IMR-90 (cell line): ENCODE data around the gene MICU1. TPM values are rescaled to one million over a fixed set of nuclear protein-coding genes. Genes with fewer than 3 reads are reported as not detected.

ENCODE experiments used
- ATAC-seq: fragments of 200-7000 bp; cut with Tn5 transposase; 2 replicates; pipeline ENCODE4 v1.9.1; 2020; ENCODE audit warnings: low read depth, mild to moderate bottlenecking, moderate library complexity
- BruUV-seq: library from RNA; stranded (reverse); fragments of 400-500 nt; replicated peaks from 2 replicates; lab custom pipeline; 2021; lab: Mats Ljungman, UMichigan
- CTCF ChIA-PET: fragments of 300-600 bp; formaldehyde crosslinking; extraction: SDS; loops from one replicate; lab custom pipeline; 2021; ENCODE audit warnings: antibody characterized with exemption; lab: Yijun Ruan, JAX
- POLR2A ChIA-PET: fragments of 300-600 bp; sonication (Branson Sonifier 250); formaldehyde crosslinking; loops from one replicate; lab custom pipeline; 2022; ENCODE audit warnings: antibody characterized with exemption; ENCODE audit not compliant: unreplicated experiment; lab: Charles Lee
- DNase-seq: peaks from one replicate; pipeline ENCODE4 v3.0.0; 2013
- H2AFZ ChIP-seq: replicated peaks from 2 replicates; pipeline ENCODE3; 2013; ENCODE audit warnings: low read length, mild to moderate bottlenecking; ENCODE audit not compliant: poor library complexity
- H2AK5ac ChIP-seq: 2 replicates; pipeline ENCODE4 v1.6.1; 2013; ENCODE audit warnings: low read depth, low read length, inconsistent platforms
- H2AK9ac ChIP-seq: replicated peaks from 2 replicates; pipeline ENCODE3; 2013; ENCODE audit warnings: mild to moderate bottlenecking, low read depth, low read length, moderate library complexity; ENCODE audit not compliant: poor library complexity
- H2BK120ac ChIP-seq: 2 replicates; pipeline ENCODE4 v1.6.1; 2013; ENCODE audit warnings: low read depth, low read length, inconsistent platforms
- H2BK15ac ChIP-seq: 3 replicates; pipeline ENCODE4 v1.6.1; 2013; ENCODE audit warnings: low read depth, low read length, inconsistent platforms
- H2BK20ac ChIP-seq: 2 replicates; pipeline ENCODE4 v1.6.1; 2013; ENCODE audit warnings: low read depth, mild to moderate bottlenecking, inconsistent platforms, low read length, moderate library complexity
- H2BK5ac ChIP-seq: 2 replicates; pipeline ENCODE4 v1.6.1; 2013; ENCODE audit warnings: mild to moderate bottlenecking, low read depth, low read length, inconsistent platforms; ENCODE audit not compliant: poor library complexity, severe bottlenecking
- H3K14ac ChIP-seq: replicated peaks from 2 replicates; pipeline ENCODE4 v1.6.1; 2013; ENCODE audit warnings: low read depth, low read length, inconsistent platforms
- H3K18ac ChIP-seq: 2 replicates; pipeline ENCODE4 v1.6.1; 2013; ENCODE audit warnings: low read depth, low read length, control low read depth
- H3K23ac ChIP-seq: 2 replicates; pipeline ENCODE4 v1.6.1; 2013; ENCODE audit warnings: low read depth, low read length, inconsistent platforms
- H3K27ac ChIP-seq: 2 replicates; pipeline ENCODE4 v1.5.1; 2013; ENCODE audit warnings: mild to moderate bottlenecking, control low read depth, low read length; ENCODE audit not compliant: insufficient read depth
- H3K27me3 ChIP-seq: 2 replicates; pipeline ENCODE4 v1.6.1; 2013; ENCODE audit warnings: low read length; ENCODE audit not compliant: control insufficient read depth, insufficient read depth
- H3K36me3 ChIP-seq: 2 replicates; pipeline ENCODE4 v1.6.1; 2013; ENCODE audit warnings: low read length, mixed read lengths; ENCODE audit not compliant: control insufficient read depth, insufficient read depth
- H3K4ac ChIP-seq: 2 replicates; pipeline ENCODE4 v1.6.1; 2013; ENCODE audit warnings: low read depth, low read length, inconsistent platforms
- H3K4me1 ChIP-seq: 2 replicates; pipeline ENCODE4 v1.6.1; 2013; ENCODE audit warnings: low read length, mixed read lengths; ENCODE audit not compliant: control insufficient read depth, insufficient read depth
- H3K4me2 ChIP-seq: 2 replicates; pipeline ENCODE4 v1.6.1; 2013; ENCODE audit warnings: low read depth, mild to moderate bottlenecking, control low read depth, low read length, moderate library complexity
- H3K4me3 ChIP-seq: 2 replicates; pipeline ENCODE4 v1.5.1; 2013; ENCODE audit warnings: low read depth, mild to moderate bottlenecking, control low read depth, low read length, moderate library complexity; ENCODE audit not compliant: insufficient read depth
- H3K56ac ChIP-seq: 2 replicates; pipeline ENCODE4 v1.6.1; 2013; ENCODE audit warnings: low read length, inconsistent platforms; ENCODE audit not compliant: insufficient read depth; ENCODE audit errors: extremely low read depth
- H3K79me1 ChIP-seq, 2 experiments: 2 replicates each; pipeline ENCODE4 v1.6.1; 2013; ENCODE audit warnings: low read length in 2 of 2, inconsistent platforms in 1 of 2, low read depth in 1 of 2
- H3K9ac ChIP-seq: 2 replicates; pipeline ENCODE4 v1.6.1; 2013; ENCODE audit warnings: low read depth, low read length, control low read depth
- H3K9me1 ChIP-seq: 2 replicates; pipeline ENCODE4 v1.6.1; 2013; ENCODE audit warnings: low read length, inconsistent platforms; ENCODE audit not compliant: insufficient read depth
- H3K9me3 ChIP-seq: 2 replicates; pipeline ENCODE4 v1.6.1; 2013; ENCODE audit warnings: low read length; ENCODE audit not compliant: control insufficient read depth, insufficient read depth
- H4K20me1 ChIP-seq: 2 replicates; pipeline ENCODE4 v1.6.1; 2013; ENCODE audit warnings: low read length, inconsistent platforms; ENCODE audit not compliant: insufficient read depth
- H4K5ac ChIP-seq: 2 replicates; pipeline ENCODE4 v1.6.1; 2013; ENCODE audit warnings: mild to moderate bottlenecking, low read depth, low read length, control low read depth
- H4K8ac ChIP-seq, 2 experiments: 2 replicates each; pipeline ENCODE4 v1.6.1; 2013; ENCODE audit warnings: low read depth in 2 of 2, low read length in 2 of 2, control low read depth in 1 of 2, inconsistent platforms in 1 of 2
- H4K91ac ChIP-seq: 2 replicates; pipeline ENCODE4 v1.6.1; 2013; ENCODE audit warnings: low read depth, low read length, inconsistent platforms; ENCODE audit not compliant: insufficient read depth
- BHLHE40 ChIP-seq: fragments of 150-350 bp; IDR thresholded peaks from 2 replicates; pipeline ENCODE4 v1.6.1; 2016; ENCODE audit warnings: mild to moderate bottlenecking, low read depth, low read length
- CEBPB ChIP-seq: IDR thresholded peaks from 2 replicates; pipeline ENCODE4 v1.6.1; 2012; ENCODE audit warnings: low read depth, low read length, improper control_type of control experiment
- FOS ChIP-seq: fragments of 150-350 bp; IDR thresholded peaks from 2 replicates; pipeline ENCODE4 v1.6.1; 2016; ENCODE audit warnings: low read depth, low read length
- MAFK ChIP-seq: IDR thresholded peaks from 2 replicates; pipeline ENCODE4 v1.6.1; 2012; ENCODE audit warnings: low read depth, low read length, improper control_type of control experiment
- MAZ ChIP-seq: IDR thresholded peaks from 2 replicates; pipeline ENCODE4 v1.6.1; 2012; ENCODE audit warnings: low read depth, mild to moderate bottlenecking, low read length, improper control_type of control experiment, moderate library complexity, borderline replicate concordance
- MXI1 ChIP-seq: IDR thresholded peaks from 2 replicates; pipeline ENCODE4 v1.6.1; 2012; ENCODE audit warnings: low read depth, mild to moderate bottlenecking, low read length, moderate library complexity, borderline replicate concordance
- NFE2L2 ChIP-seq: fragments of 150-350 bp; IDR thresholded peaks from 2 replicates; pipeline ENCODE4 v1.6.1; 2016; ENCODE audit warnings: low read depth, mild to moderate bottlenecking, low read length
- POLR2A ChIP-seq: IDR thresholded peaks from 2 replicates; pipeline ENCODE4 v1.6.1; 2012; ENCODE audit warnings: mild to moderate bottlenecking, low read depth, low read length
- RAD21 ChIP-seq: IDR thresholded peaks from 2 replicates; pipeline ENCODE4 v1.6.1; 2012; ENCODE audit warnings: low read length, improper control_type of control experiment
- RCOR1 ChIP-seq: IDR thresholded peaks from 2 replicates; pipeline ENCODE4 v1.6.1; 2012; ENCODE audit warnings: mild to moderate bottlenecking, low read length, improper control_type of control experiment; ENCODE audit not compliant: insufficient replicate concordance
- RFX5 ChIP-seq: IDR thresholded peaks from 2 replicates; pipeline ENCODE4 v1.8.0; 2012; ENCODE audit warnings: low read depth, mild to moderate bottlenecking, low read length, moderate library complexity
- SMC3 ChIP-seq: fragments of 150-350 bp; IDR thresholded peaks from 2 replicates; pipeline ENCODE4 v1.6.1; 2016; ENCODE audit warnings: low read depth, mild to moderate bottlenecking, antibody characterized with exemption, low read length, moderate library complexity
- WGBS, 2 experiments: methylation state at CpG; one replicate each; pipeline versions ENCODE4 v1.1.5 to v1.1.7; 2013; ENCODE audit warnings: missing lambda C conversion rate in 2 of 2; ENCODE audit not compliant: insufficient read length in 1 of 2; ENCODE audit errors: extremely low coverage in 2 of 2; 5-methylcytosine and 5-hydroxymethylcytosine counted together
- dilution Hi-C: fragments of 300-500 bp; cut with HindIII; formaldehyde crosslinking; loops from one replicate; pipeline ENCODE4 v1.14.3; 2018; ENCODE audit warnings: low sequenced_read_pairs; ENCODE audit not compliant: unreplicated experiment
- in situ Hi-C: fragments of 300-500 bp; cut with MboI; formaldehyde crosslinking; loops from 3 replicates; pipeline ENCODE4 v1.14.3; 2019; ENCODE audit warnings: low sequenced_read_pairs, inconsistent platforms, mixed read lengths
- intact Hi-C: fragments of 100-400 bp; cut with micrococcal nuclease; formaldehyde crosslinking; loops from 2 replicates; pipeline ENCODE4 v1.10.0; 2022
- polyA plus RNA-seq, 3 experiments: library from polyadenylated mRNA; depleted of rRNA; stranded (reverse); fragments of >200 nt; gene quantifications; 2 replicates each; pipeline ENCODE4 v1.2.3, GENCODE V29; 2012; ENCODE audit warnings: low replicate concordance in 1 of 3
- total RNA-seq: library from RNA; depleted of rRNA; stranded (reverse); fragments of >200 nt; gene quantifications from 2 replicates; pipeline ENCODE4 v1.2.3, GENCODE V29; 2012
- TF ChIP-seq, protein P1 (sequence below): fragments of 150-350 bp; IDR thresholded peaks from 2 replicates; pipeline ENCODE4 v1.6.1; 2016; ENCODE audit warnings: low read depth, mild to moderate bottlenecking, low read length, moderate library complexity, borderline replicate concordance
- TF ChIP-seq, protein P2 (sequence below): fragments of 150-350 bp; IDR thresholded peaks from 2 replicates; pipeline ENCODE4 v1.6.1; 2017; ENCODE audit warnings: mild to moderate bottlenecking, antibody characterized with exemption, low read length, low read depth

MICU1 gene
- total and polyA plus RNA-seq, 2 of the 4 experiments (the other 2 are of a cell fraction), result 43.6 to 44.7 TPM

DNA sequence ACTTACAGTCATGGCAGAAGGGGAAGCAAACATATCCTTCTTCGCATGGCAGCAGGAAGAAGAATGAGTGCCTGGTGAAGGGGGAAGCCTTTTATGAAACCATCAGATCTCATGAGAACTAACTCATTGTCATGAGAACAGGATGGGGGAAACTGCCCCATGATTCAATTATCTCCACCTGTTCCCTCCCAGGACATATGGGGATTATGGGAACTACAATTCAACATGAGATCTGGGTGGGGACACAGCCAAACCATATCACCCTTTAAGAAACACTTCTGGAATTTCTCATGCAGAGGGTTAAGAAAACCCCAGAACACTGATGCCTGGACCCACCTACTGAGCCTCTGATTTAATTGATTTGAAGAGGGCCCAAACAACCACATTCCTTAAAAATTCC lies 207.9 kb downstream of the MICU1 start:
- H2BK20ac ChIP-seq, result no peak overlapping the region
- no peak for DNase-seq
- dilution Hi-C loops (no loop called here), in situ Hi-C loops (no loop called here), intact Hi-C loops (no loop called here)
- no peak overlapping the region for H3K4me3 ChIP-seq
- ChIA-PET POLR2A (no interaction called here), CTCF (no interaction called here)
- H3K18ac ChIP-seq, result no peak overlapping the region
- H3K79me1 ChIP-seq, result no peaks in the 10 kb centered on the region; a peak in 1 of 4 replicates
- H2BK120ac ChIP-seq, result no peak overlapping the region
- H4K5ac ChIP-seq, result no peak overlapping the region
- H3K56ac ChIP-seq, result no peak overlapping the region
- no peaks in the 10 kb centered on the region for H3K27me3 ChIP-seq
- H3K23ac ChIP-seq, result no peak overlapping the region
- H2BK15ac ChIP-seq, result no peak overlapping the region
- no peak overlapping the region for H3K4me2 ChIP-seq
- H3K4me1 ChIP-seq, result no peaks in the 10 kb centered on the region
- BruUV-seq, result no TSS peak
- H3K9ac ChIP-seq, result no peak overlapping the region
- no peak overlapping the region for H2AK9ac ChIP-seq
- no peak overlapping the region for H4K8ac ChIP-seq
- no peaks in the 10 kb centered on the region for H4K20me1 ChIP-seq
- H3K36me3 ChIP-seq, result peaks cover 10% of the 10 kb centered on the region
- H3K14ac ChIP-seq, result no peak overlapping the region
- no peak overlapping the region for H2AK5ac ChIP-seq
- no peak overlapping the region for H3K4ac ChIP-seq
- no peak overlapping the region for H2AFZ ChIP-seq
- no peak for ATAC-seq
- no CpG with 5 or more reads among the region's 1 CpG for WGBS, 2 experiments
- no peak overlapping the region for H4K91ac ChIP-seq
- H3K9me1 ChIP-seq, result no peaks in the 10 kb centered on the region; the same call in 1 of the 2 replicates
- TF ChIP-seq NFE2L2 (no peak), RAD21 (no peak), CEBPB (no peak), FOS (no peak), MXI1 (no peak), MAFK (no peak), RFX5 (no peak), SMC3 (no peak), BHLHE40 (no peak), MAZ (no peak), RCOR1 (no peak), POLR2A (no peak)
- TF ChIP-seq, protein P1, sequence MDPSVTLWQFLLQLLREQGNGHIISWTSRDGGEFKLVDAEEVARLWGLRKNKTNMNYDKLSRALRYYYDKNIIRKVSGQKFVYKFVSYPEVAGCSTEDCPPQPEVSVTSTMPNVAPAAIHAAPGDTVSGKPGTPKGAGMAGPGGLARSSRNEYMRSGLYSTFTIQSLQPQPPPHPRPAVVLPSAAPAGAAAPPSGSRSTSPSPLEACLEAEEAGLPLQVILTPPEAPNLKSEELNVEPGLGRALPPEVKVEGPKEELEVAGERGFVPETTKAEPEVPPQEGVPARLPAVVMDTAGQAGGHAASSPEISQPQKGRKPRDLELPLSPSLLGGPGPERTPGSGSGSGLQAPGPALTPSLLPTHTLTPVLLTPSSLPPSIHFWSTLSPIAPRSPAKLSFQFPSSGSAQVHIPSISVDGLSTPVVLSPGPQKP, result no peak
- TF ChIP-seq, protein P2, sequence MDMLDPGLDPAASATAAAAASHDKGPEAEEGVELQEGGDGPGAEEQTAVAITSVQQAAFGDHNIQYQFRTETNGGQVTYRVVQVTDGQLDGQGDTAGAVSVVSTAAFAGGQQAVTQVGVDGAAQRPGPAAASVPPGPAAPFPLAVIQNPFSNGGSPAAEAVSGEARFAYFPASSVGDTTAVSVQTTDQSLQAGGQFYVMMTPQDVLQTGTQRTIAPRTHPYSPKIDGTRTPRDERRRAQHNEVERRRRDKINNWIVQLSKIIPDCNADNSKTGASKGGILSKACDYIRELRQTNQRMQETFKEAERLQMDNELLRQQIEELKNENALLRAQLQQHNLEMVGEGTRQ, result no peak
- H2BK5ac ChIP-seq, result no peak overlapping the region
- no peak overlapping the region for H3K27ac ChIP-seq
- no peaks in the 10 kb centered on the region for H3K9me3 ChIP-seq
